GM19397 (cell line): Measurements from ENCODE around the gene TMPRSS3.

Experiments used
- ATAC-seq: cut with Tn5 transposase; IDR thresholded peaks from one replicate; pipeline ENCODE4 v1.9.1; 2021; ENCODE audit warnings: mild to moderate bottlenecking, moderate library complexity; ENCODE audit not compliant: unreplicated experiment

Gene TMPRSS3

DNA sequence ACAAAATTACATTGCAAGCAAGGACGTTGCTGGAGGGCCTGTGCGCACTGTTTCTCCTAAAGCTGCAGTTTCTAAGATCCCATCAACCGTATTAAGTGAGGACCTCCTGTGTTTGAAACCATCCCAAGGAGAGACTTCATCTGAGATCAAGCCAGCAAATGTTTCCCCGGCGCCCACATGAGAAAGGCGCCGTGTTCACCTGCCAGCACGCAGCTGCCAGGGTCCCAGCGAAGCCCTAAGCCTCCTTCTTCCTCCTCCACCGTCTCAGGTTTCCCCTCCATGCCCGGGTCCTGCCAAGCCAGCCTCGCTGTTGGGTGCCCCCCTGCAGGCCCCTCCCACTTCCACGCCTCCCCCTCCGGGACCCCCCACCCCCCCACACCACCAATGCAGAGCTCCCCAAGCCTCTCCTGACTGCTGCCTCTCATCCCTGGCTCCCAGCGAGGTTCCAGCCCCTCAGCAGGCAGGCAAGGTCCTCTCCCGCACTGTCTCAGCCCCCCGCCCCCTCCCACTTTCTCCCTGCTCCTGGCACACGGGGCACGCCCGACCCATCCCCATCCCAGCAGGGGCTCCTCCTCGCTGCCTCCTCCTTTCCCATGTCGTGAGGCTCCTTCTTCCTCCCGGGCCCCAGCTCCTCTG, 20.9 kb downstream of the TMPRSS3 start:
- no peak for ATAC-seq

DNA sequence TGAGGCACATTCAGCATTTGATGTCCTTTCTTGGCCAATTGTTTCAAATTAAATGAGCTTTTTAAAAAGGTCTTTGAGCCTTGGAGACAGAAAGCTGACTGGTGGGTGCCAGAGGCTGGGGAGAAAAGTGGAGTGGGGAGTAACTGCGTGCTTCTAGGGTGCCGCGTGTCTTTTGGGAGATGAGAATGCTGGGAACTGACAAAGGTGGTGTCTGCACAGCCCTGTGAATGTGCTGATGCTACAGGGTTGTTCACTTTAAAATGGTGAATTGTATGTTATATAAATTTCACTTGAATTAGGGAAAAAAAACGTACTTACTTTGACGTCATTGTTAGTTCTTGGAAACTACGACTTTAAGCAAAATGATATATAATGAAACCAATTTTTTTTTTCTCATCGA, 21.4 kb downstream of the TMPRSS3 start:
- no peak for ATAC-seq

DNA sequence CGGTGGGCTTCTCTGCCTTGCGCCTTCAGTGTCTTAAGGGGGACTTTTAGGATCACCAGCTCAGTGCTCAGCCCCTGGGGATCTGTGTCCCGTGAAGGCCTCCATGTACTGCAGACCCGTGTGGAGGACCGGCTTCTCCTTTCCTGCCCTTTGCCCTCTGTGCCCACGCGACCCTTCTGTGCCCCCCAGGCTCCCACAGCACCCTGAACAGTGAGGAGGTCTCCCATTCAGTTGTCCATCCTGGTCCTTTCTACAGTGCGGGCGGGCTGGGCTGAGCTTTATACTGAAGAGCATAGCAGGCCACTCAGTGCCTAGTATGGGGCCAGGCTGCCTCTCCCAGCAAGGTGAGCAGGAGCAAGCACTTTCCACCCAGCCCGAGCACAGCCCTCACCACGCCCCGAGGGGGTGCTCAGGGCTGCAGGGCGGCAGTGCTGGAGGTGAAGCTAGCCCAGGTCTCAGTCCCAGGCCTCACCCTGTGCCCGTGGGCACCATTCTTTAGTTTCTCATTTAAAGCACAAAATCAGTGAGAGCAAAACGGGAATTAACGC, 21.9 kb downstream of the TMPRSS3 start:
- no peak for ATAC-seq

DNA sequence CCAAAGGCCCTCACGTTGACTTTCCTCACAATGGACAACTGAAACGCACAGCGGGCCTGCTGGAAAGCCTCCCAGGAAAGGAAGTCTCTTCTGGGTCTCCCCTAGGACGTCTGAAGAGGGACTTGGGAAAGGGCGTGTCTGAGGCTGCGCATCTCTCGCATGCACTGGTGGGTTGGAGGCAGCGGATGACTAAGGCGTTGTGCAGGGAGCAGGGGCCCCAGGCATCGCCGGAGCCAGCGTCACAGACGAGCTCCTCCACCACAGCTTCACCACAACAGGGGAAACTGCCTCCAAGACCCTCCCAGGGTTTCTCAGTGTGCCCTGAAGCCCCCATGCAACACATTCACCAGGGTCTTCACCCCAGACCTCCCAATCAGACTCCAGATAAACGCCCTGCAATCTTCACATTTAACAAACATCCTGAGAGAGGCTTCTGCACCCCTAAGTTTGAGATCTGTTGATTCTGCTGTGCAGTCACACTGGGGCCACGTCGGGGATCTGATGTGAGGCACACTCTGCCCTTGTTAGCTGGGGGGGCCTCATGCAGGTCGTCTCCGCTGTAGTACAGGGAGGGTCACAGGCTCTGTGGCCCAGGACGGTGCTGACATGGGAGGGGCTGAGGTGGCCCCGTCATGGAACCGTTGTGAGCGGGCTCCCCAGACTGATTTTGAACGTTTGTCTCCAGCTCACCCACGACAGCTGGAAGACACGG, 22.5 kb downstream of the TMPRSS3 start:
- no peak for ATAC-seq

DNA sequence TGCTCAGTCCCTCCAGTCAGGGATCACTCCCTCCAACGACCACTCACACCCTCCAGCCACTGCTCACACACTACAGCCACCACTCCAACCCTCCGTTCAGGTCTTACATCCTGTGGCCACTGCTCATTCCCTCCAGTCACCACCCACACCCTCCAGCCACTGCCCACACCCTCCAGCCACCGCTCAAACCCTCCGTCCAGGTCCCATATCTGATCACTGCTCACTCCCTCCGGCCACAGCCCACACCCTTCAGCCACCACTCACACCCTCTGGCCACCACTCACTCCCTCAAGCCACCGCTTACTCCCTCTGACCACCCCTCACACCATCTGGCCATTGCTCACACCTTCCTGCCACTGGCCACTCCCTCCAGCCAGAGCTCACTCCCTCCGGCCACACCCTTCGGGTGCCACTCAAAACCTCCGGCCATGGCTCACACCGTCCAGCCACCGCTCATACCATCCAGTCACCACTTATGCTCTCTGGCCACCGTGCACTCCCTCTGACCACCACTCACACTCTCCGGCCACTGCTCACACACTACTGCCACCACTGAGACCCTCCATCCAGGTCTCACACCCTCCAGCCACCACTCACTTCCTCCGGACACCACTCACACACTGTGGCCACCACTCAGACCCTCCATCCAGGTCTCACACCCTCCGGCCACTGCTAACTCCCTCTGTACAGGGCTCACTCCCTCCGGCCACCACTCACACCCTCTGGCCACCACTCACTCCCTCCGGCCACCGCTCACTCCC, 24.8 kb downstream of the TMPRSS3 start:
- no peak for ATAC-seq

DNA sequence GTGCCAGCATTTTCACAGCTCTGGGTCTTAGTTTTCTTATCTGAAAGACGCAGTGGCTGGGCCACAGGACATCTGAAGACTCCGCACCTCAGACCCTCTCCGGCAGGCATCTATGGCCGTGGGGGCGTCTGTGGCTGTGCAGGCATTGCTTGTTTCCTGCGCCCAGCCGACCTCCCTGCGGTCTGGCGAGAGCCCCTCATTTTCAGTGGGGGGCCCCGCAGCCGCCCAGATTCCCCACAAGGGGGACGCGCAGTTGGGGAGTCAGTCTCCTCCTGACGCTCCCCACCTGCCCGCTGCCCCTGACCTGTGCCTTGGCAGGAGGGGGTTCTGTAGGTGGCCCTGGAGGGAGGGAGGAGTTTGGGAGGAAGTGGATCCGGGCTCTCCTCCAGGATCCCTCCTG, 26.0 kb downstream of the TMPRSS3 start:
- no peak for ATAC-seq

DNA sequence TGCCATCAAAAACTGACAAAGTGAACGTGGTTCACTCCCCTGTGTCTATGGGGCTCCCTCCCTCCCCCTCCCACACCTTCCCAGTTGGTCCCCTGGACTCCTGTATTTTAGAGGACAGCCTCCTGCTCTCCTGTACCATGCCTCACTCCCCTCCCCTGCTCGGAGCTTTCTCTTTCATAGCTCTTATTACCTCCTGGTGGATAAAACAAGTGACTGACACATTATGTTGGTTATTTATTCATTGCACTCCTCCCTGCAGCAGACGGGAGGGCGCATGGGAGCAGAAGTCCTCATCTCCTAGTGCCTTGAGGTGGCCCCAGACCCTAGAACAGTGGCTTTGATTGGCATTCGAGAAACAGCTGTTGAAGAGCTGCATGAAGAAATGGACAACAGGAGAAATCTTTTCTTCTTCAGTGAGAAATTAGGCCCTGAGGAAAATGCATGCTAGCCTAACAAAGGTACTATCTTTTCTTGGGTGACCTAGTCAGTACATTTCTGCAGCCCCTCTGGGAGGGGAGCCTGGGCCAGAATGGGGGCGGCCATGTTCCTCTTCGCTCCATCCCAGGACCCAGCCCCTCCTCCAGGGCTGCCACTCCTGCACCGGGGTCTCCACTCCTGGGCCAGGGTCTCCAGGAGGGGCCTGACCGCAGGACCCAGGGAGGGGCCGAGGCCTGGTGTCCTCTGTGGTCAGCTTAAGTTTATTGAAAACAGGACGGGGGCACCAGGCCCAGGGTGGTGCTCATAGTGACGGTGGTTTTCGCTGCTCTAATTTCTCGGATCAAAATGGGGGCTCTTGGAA, 28.3 kb downstream of the TMPRSS3 start:
- ATAC-seq, result no peak

DNA sequence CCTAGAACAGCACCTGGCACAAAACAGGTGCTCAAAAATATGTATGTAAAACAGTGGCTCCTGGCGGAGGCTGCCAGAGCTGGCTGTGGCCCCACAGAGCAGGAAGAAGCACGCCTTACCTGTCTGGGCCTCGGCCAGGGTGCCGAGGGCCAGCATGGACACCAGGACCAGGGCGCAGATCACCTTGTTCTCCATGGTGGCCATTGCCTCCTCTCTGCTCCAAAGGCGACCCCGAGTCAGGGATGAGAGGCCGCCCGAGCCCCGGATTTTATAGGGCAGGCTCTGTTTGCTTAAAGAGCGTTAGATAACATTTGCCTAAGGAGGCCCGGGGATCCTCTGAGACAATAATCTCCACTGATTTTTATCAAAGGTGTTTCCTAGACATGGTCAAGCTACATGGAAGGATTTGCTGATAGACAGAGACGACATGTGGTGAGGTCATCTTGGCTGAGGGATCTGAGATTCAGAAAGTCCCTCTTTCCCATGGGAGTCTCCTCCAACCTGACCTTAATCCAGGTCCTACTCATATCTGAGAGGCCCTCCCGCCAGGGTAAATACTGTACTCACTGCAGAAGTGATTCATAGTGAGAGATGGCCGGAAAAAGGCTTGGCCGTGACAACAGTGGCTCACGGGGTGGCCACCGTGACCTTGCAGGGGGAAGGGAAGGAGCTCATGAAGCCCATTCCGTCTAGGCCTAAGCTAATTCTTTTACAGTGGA, 29.4 kb downstream of the TMPRSS3 start, which contains the start of gene TFF1:
TFF1 (minus strand) TSS at position 244 of the 719 bp plus-strand sequence; CDS start at position 204, 40 bp downstream.
- ATAC-seq, result no peak

DNA sequence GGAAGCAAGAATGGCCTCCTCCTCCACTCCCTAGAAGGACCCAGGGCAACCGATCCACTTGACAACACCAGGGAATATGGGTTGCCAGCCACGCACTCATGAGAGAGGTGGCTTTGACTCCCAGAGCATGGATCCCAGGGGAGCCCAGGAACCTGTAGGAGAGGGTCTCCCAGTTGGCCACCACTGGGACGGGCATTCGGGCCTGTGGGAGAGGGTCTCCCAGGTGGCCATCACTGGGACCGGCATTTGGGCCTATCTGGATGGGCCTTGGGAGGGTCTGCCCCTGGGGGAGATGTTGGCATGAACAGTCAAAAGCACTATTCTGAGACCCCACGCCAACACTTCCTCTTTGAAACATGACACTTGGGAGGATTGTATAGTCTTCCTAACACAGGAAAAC, 30.1 kb downstream of the TMPRSS3 start:
- no peak for ATAC-seq

DNA sequence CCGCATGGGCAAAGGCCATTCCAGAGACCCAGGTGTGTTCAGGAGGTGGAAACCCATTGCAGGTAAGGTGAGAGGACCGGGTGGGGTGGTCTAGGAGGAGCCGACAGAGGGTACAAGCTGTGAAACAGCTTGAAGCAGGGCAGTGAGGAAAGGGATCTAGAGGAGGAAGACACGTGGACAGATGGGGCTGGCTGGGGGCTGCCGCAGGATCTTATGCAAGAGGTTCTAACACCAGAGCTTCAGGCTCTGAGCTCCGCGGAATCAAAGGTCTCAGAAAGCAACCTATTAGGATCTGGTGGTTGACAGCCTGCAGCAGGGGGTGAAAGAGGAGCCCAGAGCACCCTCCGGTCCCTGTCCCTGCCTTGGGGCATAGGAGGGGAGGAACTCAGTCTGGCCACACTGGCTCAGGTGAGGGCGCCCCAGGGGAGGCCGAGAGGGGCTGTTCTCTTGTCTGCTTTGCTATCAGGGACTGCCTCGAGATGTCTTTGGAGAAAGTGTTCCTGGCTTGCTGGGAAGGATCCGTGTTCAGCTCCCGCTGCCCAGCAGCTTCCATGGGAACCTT, 31.5 kb downstream of the TMPRSS3 start:
- ATAC-seq, result no peak

DNA sequence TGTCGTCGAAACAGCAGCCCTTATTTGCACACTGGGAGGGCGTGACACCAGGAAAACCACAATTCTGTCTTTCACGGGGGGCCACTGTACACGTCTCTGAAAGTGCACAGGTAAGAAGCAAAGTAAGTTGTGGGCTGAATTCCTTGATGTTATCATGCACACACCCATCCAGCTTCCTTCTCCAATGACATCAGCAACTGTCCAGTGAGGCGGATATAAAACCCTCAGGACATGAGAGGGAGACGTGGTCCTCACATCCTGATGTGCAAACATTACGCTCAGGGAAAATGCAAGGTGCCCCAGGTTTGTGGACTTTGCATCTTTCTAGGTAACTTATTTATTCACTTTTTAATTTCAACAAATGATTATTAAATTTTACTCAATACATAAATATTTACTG, 32.5 kb downstream of the TMPRSS3 start:
- ATAC-seq, result no peak

DNA sequence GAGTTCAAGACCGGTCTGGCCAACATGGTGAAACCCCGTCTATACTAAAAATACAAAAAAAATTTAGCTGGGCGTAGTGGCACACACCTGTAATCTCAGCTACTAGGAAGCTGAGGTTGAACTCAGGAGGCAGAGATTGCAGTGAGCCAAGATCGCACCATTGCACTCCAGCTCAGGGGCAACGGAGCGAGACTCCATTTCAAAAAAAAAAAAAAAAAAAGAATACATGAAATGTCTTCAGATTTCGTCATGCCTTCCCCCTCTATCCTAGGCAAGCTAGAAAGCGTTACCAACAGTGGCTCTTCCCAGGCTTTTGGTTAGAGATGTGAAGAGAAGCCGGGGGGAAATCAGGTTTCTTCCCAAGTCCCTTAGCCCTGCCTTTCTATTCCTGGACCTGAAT, 33.2 kb downstream of the TMPRSS3 start:
- ATAC-seq, result no peak

DNA sequence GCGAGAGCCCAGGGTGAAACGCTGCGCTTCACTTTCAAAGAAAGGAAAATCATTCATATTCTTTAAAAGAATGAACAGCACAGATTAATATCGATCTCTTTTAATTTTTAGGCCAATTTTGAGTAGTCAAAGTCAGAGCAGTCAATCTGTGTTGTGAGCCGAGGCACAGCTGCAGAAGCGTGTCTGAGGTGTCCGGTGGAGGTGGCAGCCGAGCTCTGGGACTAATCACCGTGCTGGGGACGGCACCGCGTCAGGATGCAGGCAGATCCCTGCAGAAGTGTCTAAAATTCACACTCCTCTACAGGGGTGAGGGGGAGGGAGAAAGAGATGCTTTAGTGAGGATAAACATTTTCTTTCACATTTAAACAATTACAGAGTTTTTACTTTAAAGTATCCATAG, 33.7 kb downstream of the TMPRSS3 start:
- no peak for ATAC-seq

DNA sequence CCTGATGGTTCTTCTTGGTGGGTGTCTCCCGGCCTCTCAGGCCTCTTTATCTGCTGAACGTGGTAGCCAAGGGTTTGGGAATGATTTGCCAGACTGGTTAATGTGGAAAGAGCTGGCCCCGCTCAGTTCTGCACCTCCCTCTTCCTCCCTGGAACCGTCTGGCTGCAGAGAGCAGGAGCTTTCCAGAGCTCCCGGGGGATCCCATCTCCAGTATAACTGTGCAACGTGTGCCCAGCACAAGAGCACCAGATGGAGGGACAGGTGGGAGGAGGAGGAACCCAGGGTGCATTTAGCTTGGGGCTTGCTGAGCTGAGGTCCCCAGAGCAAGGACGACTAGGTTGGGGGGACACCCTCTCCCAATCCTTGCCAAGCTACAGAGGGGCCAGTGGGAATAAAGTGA, 34.6 kb downstream of the TMPRSS3 start:
- ATAC-seq, result no peak

DNA sequence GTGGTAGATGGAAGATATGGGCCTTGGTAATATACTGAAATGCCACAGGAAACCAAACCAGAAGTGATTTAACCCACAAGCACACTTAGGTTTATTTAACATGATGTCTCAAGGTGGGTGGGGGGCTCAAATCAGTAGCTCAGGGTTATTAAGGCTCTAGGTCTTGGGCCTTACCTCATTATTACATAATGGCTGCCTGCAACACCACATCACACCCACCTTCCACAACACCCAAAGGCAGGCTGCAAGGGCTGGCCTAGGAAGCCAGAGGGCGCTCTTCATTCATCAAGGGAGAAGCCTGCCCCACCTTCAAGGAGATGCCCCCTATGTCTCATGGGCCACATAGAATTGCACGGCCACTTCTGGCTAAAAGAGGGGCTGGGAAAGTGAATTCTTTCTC, 35.5 kb downstream of the TMPRSS3 start:
- no peak for ATAC-seq

DNA sequence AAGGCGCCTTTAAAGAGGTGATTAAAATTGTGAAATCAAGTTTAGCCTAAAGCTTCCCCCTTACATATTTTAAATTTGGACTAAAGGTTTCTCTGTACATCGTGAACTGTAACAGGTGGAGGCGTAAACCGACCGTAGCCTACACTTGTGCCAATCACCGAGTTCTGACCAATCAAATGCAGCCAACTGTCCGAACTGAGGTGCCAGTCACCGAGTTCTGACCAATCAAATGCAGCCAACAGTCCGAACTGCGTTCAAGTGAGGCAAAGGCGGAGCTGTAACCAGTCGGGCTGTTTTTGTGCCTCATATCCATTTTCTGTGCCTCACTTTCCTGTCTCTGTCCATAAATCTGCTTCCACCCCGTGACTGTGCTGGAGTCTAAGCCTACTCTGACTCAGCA, 36.9 kb downstream of the TMPRSS3 start:
- no peak for ATAC-seq

DNA sequence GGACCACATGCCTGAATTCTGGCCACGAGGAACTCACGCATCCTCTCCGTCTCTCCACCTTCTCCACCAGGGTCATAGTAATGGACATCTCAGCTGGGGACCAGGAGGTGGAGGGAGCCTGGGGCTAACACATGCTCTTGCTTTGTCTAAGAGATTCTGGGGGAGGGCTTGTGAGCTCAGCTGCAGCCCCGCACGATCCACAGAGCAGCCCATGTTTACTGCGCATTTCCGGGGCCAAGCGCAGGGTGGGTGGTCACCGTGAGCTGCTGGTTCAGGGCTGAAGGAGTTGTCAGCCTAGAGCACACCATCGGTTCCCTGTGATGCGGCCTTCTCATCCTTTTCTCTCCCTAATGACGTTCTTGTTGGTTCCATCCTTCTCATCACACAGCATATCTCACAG, 37.6 kb downstream of the TMPRSS3 start:
- no peak for ATAC-seq

DNA sequence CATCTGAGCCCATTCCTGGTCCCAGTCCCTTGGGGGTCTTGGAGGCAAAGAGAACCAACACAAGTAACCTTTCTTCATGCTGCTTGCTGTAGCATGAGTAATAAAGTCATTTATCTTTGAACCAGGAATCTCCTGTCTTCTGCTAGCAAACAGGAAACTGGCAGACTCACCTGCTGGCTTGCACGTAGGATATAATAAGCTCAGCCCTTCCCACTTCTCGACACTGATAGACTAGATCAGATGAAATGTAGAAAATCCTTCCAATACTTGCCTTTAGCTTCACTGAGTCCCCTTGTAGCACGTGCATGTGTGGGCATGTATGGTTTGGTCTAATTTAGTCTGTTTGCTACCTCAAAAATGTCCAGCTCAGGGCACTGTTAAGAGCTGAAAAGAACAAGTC, 38.5 kb downstream of the TMPRSS3 start:
- ATAC-seq, result no peak

DNA sequence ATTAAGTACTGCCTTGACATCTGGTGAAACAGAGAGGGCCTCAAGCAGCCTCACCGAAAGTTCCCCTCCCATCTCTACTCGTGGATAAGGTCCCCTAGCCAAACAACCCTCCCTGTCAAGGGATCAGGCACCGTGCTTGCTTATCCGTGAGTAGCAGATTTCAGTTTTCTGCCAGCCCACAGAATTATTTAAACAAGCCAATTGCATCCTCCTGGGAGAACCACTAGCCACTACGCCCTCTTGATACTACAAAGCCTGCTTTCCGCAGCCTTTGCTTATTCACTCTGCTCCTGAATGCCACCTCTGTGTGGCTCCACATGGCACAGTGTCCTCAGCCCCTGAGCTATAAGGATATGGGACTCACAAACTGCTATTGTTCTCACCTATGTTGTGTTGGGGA, 39.2 kb downstream of the TMPRSS3 start:
- no peak for ATAC-seq

DNA sequence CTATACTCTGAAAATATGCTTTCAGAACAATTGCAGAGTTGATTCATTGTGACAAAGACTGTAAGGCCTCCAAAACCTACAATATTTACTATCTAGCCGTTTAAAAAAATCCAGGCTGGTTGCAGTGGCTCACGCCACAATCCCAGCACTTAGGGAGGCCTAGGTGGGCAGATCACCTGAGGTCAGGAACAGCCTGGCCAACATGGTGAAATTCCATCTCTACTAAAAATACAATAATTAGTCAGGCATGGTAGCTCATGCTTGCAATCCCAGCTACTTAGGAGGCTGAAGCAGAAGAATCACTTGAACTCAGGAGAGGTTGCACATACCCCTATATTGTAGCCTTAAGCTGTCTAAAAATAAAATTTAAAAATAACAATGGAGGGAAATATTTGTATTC, 39.8 kb downstream of the TMPRSS3 start:
- no peak for ATAC-seq
